GM12892 (cell line): ENCODE measurements around the gene ABCA7.

Source experiments
- POLR2A ChIP-seq: IDR thresholded peaks from 2 replicates; pipeline ENCODE4 v1.6.1; 2011; ENCODE audit warnings: low read depth, low read length, control low read depth
- POLR2AphosphoS5 ChIP-seq: IDR thresholded peaks from 2 replicates; pipeline ENCODE4 v1.6.1; 2011; ENCODE audit warnings: low read depth, low read length, control low read depth
- TAF1 ChIP-seq: IDR thresholded peaks from 2 replicates; pipeline ENCODE4 v1.6.1; 2011; ENCODE audit warnings: low read depth, mild to moderate bottlenecking, control low read depth, low read length, borderline replicate concordance

- no peak for TF ChIP-seq POLR2A
- no peak for TF ChIP-seq POLR2AphosphoS5
- TF ChIP-seq TAF1: no peak
Observed at GRCh38 chr19:1050989-1051788, 11.3 kb downstream of the ABCA7 start.
